DMS53 (cell line): ENCODE measurements around the gene MAP3K7.

Experiments used
- DNase-seq: peaks from one replicate; lab custom pipeline; 2025; lab: John Stamatoyannopoulos, UW

The MAP3K7 gene

GRCh38 chr6:90586836-90587638 is at the start of gene MAP3K7:
Gene MAP3K7, minus strand, starts transcription at chr6:90587072. Its CDS starts 189 bp downstream, at chr6:90586883.
- DNase-seq = peak; percentile 92

DNA sequence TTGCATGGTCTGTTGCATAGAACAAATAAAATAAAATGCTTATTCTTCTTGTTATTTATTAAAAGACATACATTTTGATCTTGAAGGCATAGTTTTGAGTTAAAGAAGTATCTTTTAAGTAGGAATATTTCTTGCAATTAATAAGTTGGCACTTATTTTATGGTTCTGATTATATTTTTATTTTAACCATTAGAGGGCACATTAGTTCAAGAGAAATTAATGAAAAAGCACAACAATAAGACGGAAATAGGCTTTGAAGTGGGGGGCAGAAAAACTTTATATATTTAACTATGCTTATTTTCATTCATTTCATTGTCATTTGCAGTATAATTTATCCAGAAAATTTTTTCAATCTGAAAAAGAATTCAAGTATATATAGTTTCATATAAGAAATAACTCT is 44.2 kb upstream of the MAP3K7 start:
- DNase-seq = peak; percentile 3

GRCh38 chr6:90621581-90621980 is 34.7 kb upstream of the MAP3K7 start:
- no peak for DNase-seq

DNA sequence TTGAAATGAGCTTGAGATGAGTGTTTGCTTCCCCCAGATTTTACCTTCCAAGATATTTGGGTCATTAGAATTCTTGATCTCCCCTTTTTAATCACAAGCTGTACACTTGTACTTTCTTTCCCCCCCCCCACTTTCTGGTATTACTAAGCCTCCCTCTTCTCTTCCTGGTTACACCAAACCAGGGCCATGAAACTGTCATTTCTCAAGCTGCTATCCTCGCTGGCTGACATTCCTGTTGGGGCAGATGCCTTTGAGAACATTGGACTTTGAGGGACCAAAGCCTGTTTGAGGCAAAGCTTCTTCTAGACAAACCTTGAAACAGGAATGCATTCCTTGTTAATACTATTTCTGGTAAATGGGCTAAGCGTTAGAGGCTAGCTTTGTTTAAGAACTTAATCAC is 32.3 kb upstream of the MAP3K7 start:
- DNase-seq = no peak

DNA sequence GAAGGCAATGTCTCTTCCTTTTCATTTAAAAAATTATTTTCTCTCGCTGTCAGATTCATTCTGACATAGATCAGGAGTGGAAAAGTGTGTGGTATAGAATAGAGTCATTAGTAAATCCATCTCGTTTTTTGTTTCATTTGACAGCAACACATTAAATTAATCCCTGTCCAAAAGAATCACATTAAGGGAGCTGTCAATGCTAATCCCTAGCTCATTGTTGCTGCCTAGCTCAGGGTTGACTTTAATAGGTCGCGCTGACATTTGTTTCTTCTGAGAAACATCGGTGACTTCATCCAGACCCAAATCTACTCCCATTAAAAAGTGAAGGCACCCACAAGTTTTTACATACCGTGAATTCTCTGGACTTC is 25.4 kb upstream of the MAP3K7 start:
- no peak for DNase-seq

- no peak for DNase-seq
Measured at GRCh38 chr6:90611543-90612312, 24.9 kb upstream of the MAP3K7 start.

DNA sequence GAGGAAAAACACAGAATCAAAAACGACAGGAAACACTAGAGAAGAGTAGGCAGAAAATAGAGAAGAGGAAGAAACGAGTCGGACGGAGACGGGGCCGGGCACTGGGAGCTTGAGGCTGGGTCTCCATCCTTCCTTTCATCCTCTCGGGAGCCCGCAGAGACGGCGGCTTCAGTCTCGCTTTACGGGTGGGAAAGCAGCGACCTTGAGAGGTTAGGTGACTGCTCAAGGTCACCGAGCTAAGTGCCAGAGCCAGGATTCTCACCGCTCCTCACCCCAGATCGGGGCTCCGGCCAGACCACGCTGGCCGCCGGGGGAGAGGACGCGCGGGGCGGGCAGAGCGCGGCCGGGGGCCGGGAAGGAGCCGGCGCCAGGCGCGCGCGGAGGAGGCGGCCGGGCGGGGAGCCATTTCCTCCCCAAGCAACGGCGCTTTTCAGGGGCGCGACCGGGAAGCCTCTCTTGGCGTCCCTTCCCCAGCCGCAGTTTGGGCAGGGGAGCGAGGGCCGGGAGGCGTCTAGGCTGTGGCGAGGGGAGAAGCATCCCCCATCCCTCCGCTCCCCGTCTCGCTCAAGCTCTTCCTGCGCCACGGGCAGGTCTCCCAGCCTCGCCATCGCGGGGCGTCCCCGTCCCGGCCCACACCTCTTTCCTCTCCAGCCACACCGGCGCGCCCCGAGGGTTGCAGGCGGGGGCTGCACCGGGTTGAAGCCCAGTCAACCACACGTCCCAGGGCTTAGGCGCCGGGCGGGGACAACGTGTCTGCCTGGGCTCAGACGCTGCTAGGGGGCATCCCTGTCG is 24.1 kb upstream of the MAP3K7 start:
- DNase-seq = peak; percentile 67

GRCh38 chr6:90610301-90610750 is 23.5 kb upstream of the MAP3K7 start:
- DNase-seq = peak; percentile 54

- DNase-seq = no peak
Measured at GRCh38 chr6:90605749-90606340, 19.0 kb upstream of the MAP3K7 start.

- no peak for DNase-seq
Measured at GRCh38 chr6:90604546-90604945, 17.7 kb upstream of the MAP3K7 start.

DNA sequence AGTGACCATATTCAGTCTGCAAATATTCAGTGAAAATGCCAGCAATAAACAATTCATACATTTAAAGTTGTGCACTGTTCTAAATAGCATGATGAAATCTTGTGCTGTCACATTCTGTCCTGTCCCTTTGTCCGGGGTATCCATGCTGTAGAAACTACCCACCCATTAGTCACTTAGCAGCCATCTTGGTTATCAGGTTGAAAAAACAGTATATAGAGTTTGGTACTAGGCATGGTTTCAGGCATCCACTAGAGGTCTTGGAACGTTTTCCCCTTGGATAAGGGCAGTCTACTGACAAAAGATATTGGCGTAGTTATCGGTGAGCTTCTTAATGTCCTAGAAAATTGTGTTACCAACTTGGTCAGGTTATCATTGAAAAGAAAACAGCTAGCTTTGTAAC is 12.3 kb upstream of the MAP3K7 start:
- no peak for DNase-seq

GRCh38 chr6:90598192-90598951 is 11.5 kb upstream of the MAP3K7 start:
- no peak for DNase-seq

GRCh38 chr6:90596967-90597539 is 10.2 kb upstream of the MAP3K7 start:
- no peak for DNase-seq

GRCh38 chr6:90595854-90596253 is 9.0 kb upstream of the MAP3K7 start:
- DNase-seq = no peak

DNA sequence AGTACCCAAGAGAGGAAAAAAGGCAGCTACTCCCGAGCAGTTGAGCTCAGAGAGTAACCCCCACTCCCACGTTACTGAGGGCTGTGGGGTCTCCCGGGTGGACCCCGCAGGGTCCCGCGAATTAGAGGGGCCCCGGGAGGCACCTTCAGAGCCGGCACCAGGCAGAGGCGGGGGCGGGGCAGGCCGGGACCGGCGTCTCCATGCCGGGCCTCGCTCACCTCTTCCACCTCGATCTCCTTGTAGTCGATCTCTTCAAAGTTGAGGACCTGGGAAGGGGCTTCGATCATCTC is 381 bp downstream of the MAP3K7 start:
- peak; percentile 46 for DNase-seq

- DNase-seq = no peak
Measured at GRCh38 chr6:90584636-90585255, 2.1 kb downstream of the MAP3K7 start.

GRCh38 chr6:90583836-90584481 is 2.9 kb downstream of the MAP3K7 start:
- DNase-seq = no peak

- DNase-seq = no peak
Measured at GRCh38 chr6:90583179-90583835, 3.6 kb downstream of the MAP3K7 start.

- no peak for DNase-seq
Measured at GRCh38 chr6:90581146-90581545, 5.7 kb downstream of the MAP3K7 start.
